B cell (primary cell): ENCODE data around the gene POU3F3. TPM values are rescaled to one million over a fixed set of nuclear protein-coding genes. Genes with fewer than 3 reads are reported as not detected.

Source experiments
- ATAC-seq: fragments of 200-7000 bp; cut with Tn5 transposase; one replicate; pipeline ENCODE4 v1.10.0; 2021; ENCODE audit warnings: low read depth, mild to moderate bottlenecking, moderate number of reproducible peaks, moderate library complexity
- CTCF ChIA-PET: fragments of 350-600 bp; sonication (Branson Sonifier 250); formaldehyde crosslinking; loops from one replicate; lab custom pipeline; 2021; ENCODE audit warnings: antibody characterized with exemption, inconsistent platforms; lab: Charles Lee
- POLR2A ChIA-PET: fragments of 350-600 bp; sonication (Branson Sonifier 250); formaldehyde crosslinking; loops from one replicate; lab custom pipeline; 2021; ENCODE audit warnings: antibody characterized with exemption; lab: Charles Lee
- DNase-seq: peaks from one replicate; pipeline ENCODE4 v3.0.0; 2013
- H2AFZ ChIP-seq: 2 replicates; pipeline ENCODE4 v1.6.1; 2012; ENCODE audit warnings: mild to moderate bottlenecking, low read depth, low read length; ENCODE audit not compliant: insufficient read depth, poor library complexity, severe bottlenecking
- H3K27ac ChIP-seq, 2 donors: 1 replicate in 1 of 2; 2 replicates in 1 of 2; pipeline ENCODE4 v1.5.1; 2012 to 2013; ENCODE audit warnings: low read length in 2 of 2, mild to moderate bottlenecking in 2 of 2, moderate library complexity in 1 of 2
- H3K27me3 ChIP-seq, 4 experiments: fragments of 200-600 bp in 1 of 4; sonication (generic) in 1 of 4; replicated peaks in 1 of 4; 1 replicate in 2 of 4; 2 replicates in 2 of 4; pipeline versions ENCODE4 v1.6.1 to v1.7.0; 2013 to 2016; ENCODE audit warnings: low read length in 3 of 4, mild to moderate bottlenecking in 2 of 4, mixed read lengths in 1 of 4, moderate library complexity in 1 of 4; ENCODE audit not compliant: insufficient read depth in 4 of 4, control insufficient read depth in 3 of 4; ENCODE audit errors: control extremely low read depth in 1 of 4
- H3K36me3 ChIP-seq, 2 experiments: replicated peaks in 1 of 2; 1 replicate in 1 of 2; 2 replicates in 1 of 2; pipeline versions ENCODE4 v1.6.1 to v1.7.1; 2013; ENCODE audit warnings: low read length in 1 of 2; ENCODE audit not compliant: insufficient read depth in 2 of 2, control insufficient read depth in 1 of 2; ENCODE audit errors: control extremely low read depth in 1 of 2, extremely low read depth in 1 of 2
- H3K4me1 ChIP-seq, 2 donors: fragments of 200-600 bp in 1 of 2; sonication (generic) in 1 of 2; 1 replicate in 1 of 2; 2 replicates in 1 of 2; pipeline versions ENCODE4 v1.5.1 to v1.6.1; 2013 to 2017; ENCODE audit warnings: low read length in 2 of 2; ENCODE audit not compliant: control insufficient read depth in 2 of 2, insufficient read depth in 2 of 2
- H3K4me2 ChIP-seq: replicated peaks from 2 replicates; pipeline ENCODE3; 2012; ENCODE audit warnings: mild to moderate bottlenecking, low read depth, low read length; ENCODE audit not compliant: poor library complexity, severe bottlenecking
- H3K4me3 ChIP-seq, 5 experiments: fragments of 200-600 bp in 1 of 5; sonication (generic) in 1 of 5; 1 replicate in 3 of 5; 2 replicates in 2 of 5; pipeline versions ENCODE4 v1.5.1 to v1.7.0; 2011 to 2016; ENCODE audit warnings: low read length in 4 of 5, mild to moderate bottlenecking in 4 of 5, low read depth in 2 of 5, control low read depth in 1 of 5, moderate library complexity in 1 of 5; ENCODE audit not compliant: insufficient read depth in 1 of 5; ENCODE audit errors: control extremely low read depth in 1 of 5, extremely low read depth in 1 of 5
- H3K79me2 ChIP-seq: fragments of 200-600 bp; sonication (generic); one replicate; pipeline ENCODE4 v1.6.0; 2016; ENCODE audit warnings: low read length; ENCODE audit not compliant: control insufficient read depth, insufficient read depth
- H3K9ac ChIP-seq: fragments of 200-600 bp; sonication (generic); 2 replicates; pipeline ENCODE4 v1.6.1; 2017; ENCODE audit warnings: mild to moderate bottlenecking, low read length, moderate library complexity
- H3K9me3 ChIP-seq, 3 donors: one replicate each; pipeline versions ENCODE4 v1.6.1 to v1.7.1; 2013; ENCODE audit warnings: low read length in 2 of 3; ENCODE audit not compliant: control insufficient read depth in 2 of 3, insufficient read depth in 1 of 3; ENCODE audit errors: control extremely low read depth in 1 of 3
- H4K20me1 ChIP-seq: 2 replicates; pipeline ENCODE4 v1.6.0; 2012; ENCODE audit warnings: mild to moderate bottlenecking, low read length; ENCODE audit not compliant: insufficient read depth, control insufficient read depth, poor library complexity, severe bottlenecking
- H3K27ac Mint-ChIP-seq: one replicate; pipeline ENCODE4 v1.8.0; 2021; ENCODE audit warnings: mixed read lengths
- H3K27me3 Mint-ChIP-seq: one replicate; pipeline ENCODE4 v1.8.0; 2021; ENCODE audit warnings: mixed read lengths
- H3K4me1 Mint-ChIP-seq: one replicate; pipeline ENCODE4 v1.8.0; 2021; ENCODE audit warnings: mixed read lengths
- H3K4me3 Mint-ChIP-seq: one replicate; pipeline ENCODE4 v1.8.0; 2021; ENCODE audit warnings: mixed read lengths
- H3K9me3 Mint-ChIP-seq: one replicate; pipeline ENCODE4 v1.8.0; 2022; ENCODE audit warnings: mixed read lengths; ENCODE audit not compliant: insufficient read depth
- EZH2 ChIP-seq: IDR thresholded peaks from 2 replicates; pipeline ENCODE4 v1.6.1; 2012; ENCODE audit warnings: borderline replicate concordance, low read depth, mild to moderate bottlenecking, moderate library complexity, low read length; ENCODE audit not compliant: insufficient read depth, poor library complexity, severe bottlenecking
- WGBS: methylation state at CpG from one replicate; pipeline ENCODE4 v1.1.5; 2013; ENCODE audit warnings: missing lambda C conversion rate; ENCODE audit not compliant: insufficient coverage; 5-methylcytosine and 5-hydroxymethylcytosine counted together
- intact Hi-C: fragments of 100-400 bp; cut with micrococcal nuclease; formaldehyde crosslinking; loops from one replicate; pipeline ENCODE4 v1.10.0; 2022
- polyA plus RNA-seq: library from polyadenylated mRNA; depleted of rRNA; stranded (reverse); fragments of >200 nt; gene quantifications from 2 replicates; pipeline ENCODE4 v1.2.3, GENCODE V29; 2012
- total RNA-seq, 2 donors: library from RNA; stranded (reverse); fragments of 120-200 nt in 1 of 2; gene quantifications; 1 replicate in 1 of 2; 2 replicates in 1 of 2; pipeline versions ENCODE4 v1.2.3 to v1.2.4, GENCODE V29; 2013 to 2022
- TF ChIP-seq, protein P1 (sequence below): fragments of 200-600 bp; IDR thresholded peaks from one replicate; pipeline ENCODE4 v1.8.0; 2022; ENCODE audit warnings: antibody characterized with exemption, mild to moderate bottlenecking

POU3F3 gene
- total and polyA plus RNA-seq, 2 donors (not counting 1 experiment from before 2014, with no cell fraction given), result 0.03 to 0.12 TPM

DNA sequence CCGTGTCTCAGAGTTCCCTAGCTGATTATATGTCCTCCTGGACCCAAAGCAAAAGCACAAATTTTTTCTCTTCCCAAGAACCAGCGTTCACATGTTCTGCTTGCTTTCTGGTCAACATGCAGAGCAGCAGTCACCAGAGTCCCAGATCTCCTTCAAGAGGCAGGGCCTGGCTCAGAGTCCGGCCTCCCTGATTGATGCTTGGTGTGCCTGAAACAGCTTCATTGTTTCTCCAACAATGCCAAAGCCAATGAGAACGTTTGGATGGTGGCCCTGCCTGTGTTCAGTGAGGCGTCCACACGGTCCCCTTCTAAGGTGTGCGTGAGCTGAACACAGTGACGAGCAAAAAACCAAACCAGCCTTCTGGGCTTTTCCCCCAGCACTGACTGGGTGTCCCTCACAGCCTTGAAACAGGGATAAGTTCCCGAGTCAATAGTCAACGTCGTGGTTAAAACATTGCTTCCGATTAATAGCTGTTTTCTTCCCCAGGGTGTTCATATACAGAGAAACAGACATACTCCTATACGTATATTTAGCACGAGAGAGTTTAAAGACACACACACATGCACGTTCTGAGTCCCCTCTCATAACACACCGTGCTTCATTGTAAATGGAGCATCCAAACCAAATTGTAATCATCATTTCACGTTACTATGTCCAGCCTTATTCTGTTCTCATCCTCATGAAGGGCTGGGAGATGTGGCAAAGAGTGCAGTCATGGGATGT, 19.3 kb upstream of the POU3F3 start:
- 95% methylated on average over 16 of the region's 17 CpGs for WGBS

DNA sequence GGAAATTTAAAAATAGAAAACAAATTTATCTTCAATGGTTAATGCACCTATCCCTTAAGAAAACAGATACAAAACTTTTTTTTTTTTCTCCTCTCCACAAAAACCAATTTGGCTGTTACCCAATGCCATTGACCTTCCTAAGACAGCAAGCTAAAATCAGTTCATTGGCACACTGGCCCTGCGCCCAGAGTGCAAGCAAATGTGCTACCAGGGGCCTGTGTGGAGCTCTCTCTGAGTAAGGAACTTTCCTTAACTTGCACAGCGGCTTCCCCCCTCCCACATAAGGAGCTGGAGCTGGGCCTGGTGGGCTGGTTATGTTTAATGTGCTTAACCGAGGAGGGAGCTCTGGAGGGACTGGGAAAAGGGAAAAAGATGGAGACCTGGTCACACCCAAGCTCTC, 17.6 kb upstream of the POU3F3 start:
- Histone ChIP-seq H3K4me1 (no peaks in the 10 kb centered on the region), H4K20me1 (no peaks in the 10 kb centered on the region), H3K27me3 (peaks cover 0 to 21% (median 5%) of the 10 kb centered on the region in 4 experiments), H3K4me2 (no peak overlapping the region), H3K4me3 (no peak overlapping the region), H3K9ac (no peak overlapping the region), H2AFZ (no peak overlapping the region), H3K27ac (no peak overlapping the region), H3K79me2 (no peaks in the 10 kb centered on the region), H3K36me3 (no peaks in the 10 kb centered on the region), H3K9me3 (no peaks in the 10 kb centered on the region)
- no peak for TF ChIP-seq EZH2
- TF ChIP-seq, protein P1, sequence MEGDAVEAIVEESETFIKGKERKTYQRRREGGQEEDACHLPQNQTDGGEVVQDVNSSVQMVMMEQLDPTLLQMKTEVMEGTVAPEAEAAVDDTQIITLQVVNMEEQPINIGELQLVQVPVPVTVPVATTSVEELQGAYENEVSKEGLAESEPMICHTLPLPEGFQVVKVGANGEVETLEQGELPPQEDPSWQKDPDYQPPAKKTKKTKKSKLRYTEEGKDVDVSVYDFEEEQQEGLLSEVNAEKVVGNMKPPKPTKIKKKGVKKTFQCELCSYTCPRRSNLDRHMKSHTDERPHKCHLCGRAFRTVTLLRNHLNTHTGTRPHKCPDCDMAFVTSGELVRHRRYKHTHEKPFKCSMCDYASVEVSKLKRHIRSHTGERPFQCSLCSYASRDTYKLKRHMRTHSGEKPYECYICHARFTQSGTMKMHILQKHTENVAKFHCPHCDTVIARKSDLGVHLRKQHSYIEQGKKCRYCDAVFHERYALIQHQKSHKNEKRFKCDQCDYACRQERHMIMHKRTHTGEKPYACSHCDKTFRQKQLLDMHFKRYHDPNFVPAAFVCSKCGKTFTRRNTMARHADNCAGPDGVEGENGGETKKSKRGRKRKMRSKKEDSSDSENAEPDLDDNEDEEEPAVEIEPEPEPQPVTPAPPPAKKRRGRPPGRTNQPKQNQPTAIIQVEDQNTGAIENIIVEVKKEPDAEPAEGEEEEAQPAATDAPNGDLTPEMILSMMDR, result no peak
- H3K4me1 Mint-ChIP-seq, result no peaks in the 10 kb centered on the region
- peaks cover 34% of the 10 kb centered on the region for H3K27me3 Mint-ChIP-seq
- no peak for DNase-seq
- intact Hi-C loops, result no loop called here
- no peak overlapping the region for H3K27ac Mint-ChIP-seq
- no peaks in the 10 kb centered on the region for H3K9me3 Mint-ChIP-seq
- H3K4me3 Mint-ChIP-seq, result no peak overlapping the region
- CTCF ChIA-PET, result no interaction called here
- no CpG with 5 or more reads among the region's 3 CpGs for WGBS
- POLR2A ChIA-PET, result no interaction called here
- ATAC-seq, result no peak

More for the DNA sequence above, 19.3 kb upstream of the POU3F3 start:
- Histone ChIP-seq H3K9ac (no peak overlapping the region), H3K36me3 (no peaks in the 10 kb centered on the region), H2AFZ (no peak overlapping the region), H3K4me2 (no peak overlapping the region), H3K79me2 (no peaks in the 10 kb centered on the region), H3K9me3 (no peaks in the 10 kb centered on the region), H3K27ac (no peak overlapping the region), H4K20me1 (no peaks in the 10 kb centered on the region), H3K4me3 (no peak overlapping the region), H3K27me3 (peaks cover 0 to 10% (median 4%) of the 10 kb centered on the region in 4 experiments), H3K4me1 (no peaks in the 10 kb centered on the region)
- CTCF ChIA-PET, result no interaction called here
- Mint-ChIP-seq H3K27ac (no peak overlapping the region), H3K4me3 (no peak overlapping the region), H3K4me1 (no peaks in the 10 kb centered on the region), H3K9me3 (no peaks in the 10 kb centered on the region), H3K27me3 (peaks cover 32% of the 10 kb centered on the region)
- intact Hi-C loops, result no loop called here
- ATAC-seq, result no peak
- DNase-seq, result no peak
- POLR2A ChIA-PET, result no interaction called here
- TF ChIP-seq, protein P1, result no peak
- TF ChIP-seq EZH2, result no peak
